Ovary (tissue), 9 donors: Measurements from ENCODE around the gene CDC42. TPM values are rescaled to one million over a fixed set of nuclear protein-coding genes. Genes with fewer than 3 reads are reported as not detected.

ENCODE experiments used
- DNase-seq, 5 donors: peaks; one replicate each; pipeline ENCODE4 v3.0.0-alpha.2; 2019 to 2020
- H3K27ac ChIP-seq, 2 donors: fragments of 200-600 bp; one replicate each; pipeline versions ENCODE4 v1.5.1 to v1.8.0; 2019 to 2022
- H3K27me3 ChIP-seq: fragments of 200-600 bp; one replicate; pipeline ENCODE4 v1.8.0; 2022
- H3K36me3 ChIP-seq: fragments of 200-600 bp; sonication (generic); one replicate; pipeline ENCODE4 v1.5.1; 2019
- H3K4me1 ChIP-seq: one replicate; pipeline ENCODE4 v1.8.1; 2013; ENCODE audit warnings: mild to moderate bottlenecking, moderate library complexity; ENCODE audit not compliant: insufficient read depth
- H3K4me3 ChIP-seq: fragments of 200-600 bp; sonication (generic); one replicate; pipeline ENCODE4 v1.5.1; 2017
- H3K9me3 ChIP-seq, 2 donors: fragments of 200-600 bp in 1 of 2; sonication (generic) in 1 of 2; one replicate each; pipeline versions ENCODE4 v1.5.1 to v1.8.1; 2013 to 2019; ENCODE audit warnings: mild to moderate bottlenecking in 1 of 2, moderate library complexity in 1 of 2
- EP300 ChIP-seq: sonication (generic); formaldehyde crosslinking; IDR thresholded peaks from one replicate; pipeline ENCODE4 v1.6.1; 2017; ENCODE audit warnings: antibody characterized with exemption
- POLR2A ChIP-seq: fragments of 450-650 bp; IDR thresholded peaks from one replicate; pipeline ENCODE4 v1.6.1; 2017; ENCODE audit warnings: antibody characterized with exemption, mild to moderate bottlenecking, moderate library complexity
- WGBS, 3 donors: extraction: QIAGEN DNeasy Blood & Tissue Kit in 1 of 3; methylation state at CpG; one replicate each; pipeline versions ENCODE4 v1.1.5 to v1.1.7; 2013 to 2017; 5-methylcytosine and 5-hydroxymethylcytosine counted together
- intact Hi-C, 4 donors: fragments of 100-400 bp; cut with DNase I; formaldehyde crosslinking; loops; one replicate each; pipeline versions ENCODE4 v1.11.0 to v1.15.1; 2022 to 2023
- polyA plus RNA-seq, 2 donors: library from polyadenylated mRNA; stranded (reverse); fragments of 200-250 nt in 1 of 2; fragments of 350-450 nt in 1 of 2; fragmentation: Illumina TruSeq in 1 of 2; extraction: RNeasy Lipid Tissue Mini Kit (QIAGEN cat#74804) in 1 of 2; gene quantifications; one replicate each; pipeline ENCODE4 v1.2.3, GENCODE V29; 2013 to 2014
- total RNA-seq, 7 donors: library from RNA; depleted of rRNA in 2 of 7; stranded (reverse); fragments of >200 nt in 2 of 7; fragmentation: NEBNext Ultra II Directional in 3 of 7; extraction: Animal tissue kit (Norgen Biotek cat#: 25700) in 3 of 7; gene quantifications; one replicate each; pipeline versions ENCODE4 v1.1.0 to v1.2.4, GENCODE V29; 2016 to 2023
- TF ChIP-seq, protein P1 (sequence below), 3 donors: fragments of 450-650 bp in 2 of 3; fragments of 200-600 bp in 1 of 3; IDR thresholded peaks; one replicate each; pipeline versions ENCODE4 v1.5.1 to v1.8.0; 2016 to 2022; ENCODE audit warnings: antibody characterized with exemption in 3 of 3, mild to moderate bottlenecking in 1 of 3
- donor health status: DM: no; HTN: no; CAD: no; lungs with moderate emphysema.
- donor health status: DM: no; HTN: no; CAD: no.
- donor health status: Bipolar disorder and iron deficiency.
- donor health status: DM: yes; HTN: yes; CAD: no.
- donor health status: DM: no; HTN: no; CAD: no.
- donor health status: DM: yes; HTN: yes; CAD: no.

The CDC42 gene
- total and polyA plus RNA-seq, 9 donors, result 111 to 238 (median 200) TPM

DNA sequence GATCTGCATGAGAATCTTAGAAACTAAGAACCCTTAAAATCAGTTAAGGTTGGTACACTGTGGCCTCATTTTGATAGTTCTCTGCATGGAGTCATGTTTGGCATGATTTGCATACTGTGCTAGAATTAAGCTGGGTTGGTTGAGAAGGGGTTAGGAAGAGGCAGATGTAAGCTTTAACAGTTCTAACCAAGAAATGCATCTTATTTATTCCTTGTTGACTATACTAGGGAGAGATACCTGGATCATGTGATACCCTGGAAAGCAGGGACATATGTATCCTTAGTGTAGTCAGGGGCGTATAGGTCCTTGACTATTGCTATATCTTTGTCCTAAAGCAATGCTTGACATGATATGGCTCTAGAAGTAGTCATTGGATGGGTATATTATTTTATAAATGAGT is 41.0 kb downstream of the CDC42 start:
- no peak for DNase-seq
- TF ChIP-seq EP300 (no peak), POLR2A (no peak)
- TF ChIP-seq, protein P1, sequence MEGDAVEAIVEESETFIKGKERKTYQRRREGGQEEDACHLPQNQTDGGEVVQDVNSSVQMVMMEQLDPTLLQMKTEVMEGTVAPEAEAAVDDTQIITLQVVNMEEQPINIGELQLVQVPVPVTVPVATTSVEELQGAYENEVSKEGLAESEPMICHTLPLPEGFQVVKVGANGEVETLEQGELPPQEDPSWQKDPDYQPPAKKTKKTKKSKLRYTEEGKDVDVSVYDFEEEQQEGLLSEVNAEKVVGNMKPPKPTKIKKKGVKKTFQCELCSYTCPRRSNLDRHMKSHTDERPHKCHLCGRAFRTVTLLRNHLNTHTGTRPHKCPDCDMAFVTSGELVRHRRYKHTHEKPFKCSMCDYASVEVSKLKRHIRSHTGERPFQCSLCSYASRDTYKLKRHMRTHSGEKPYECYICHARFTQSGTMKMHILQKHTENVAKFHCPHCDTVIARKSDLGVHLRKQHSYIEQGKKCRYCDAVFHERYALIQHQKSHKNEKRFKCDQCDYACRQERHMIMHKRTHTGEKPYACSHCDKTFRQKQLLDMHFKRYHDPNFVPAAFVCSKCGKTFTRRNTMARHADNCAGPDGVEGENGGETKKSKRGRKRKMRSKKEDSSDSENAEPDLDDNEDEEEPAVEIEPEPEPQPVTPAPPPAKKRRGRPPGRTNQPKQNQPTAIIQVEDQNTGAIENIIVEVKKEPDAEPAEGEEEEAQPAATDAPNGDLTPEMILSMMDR (IDR thresholded peaks at IDR 0.05), result no peak
- peaks cover 8% of the 10 kb centered on the region for H3K4me1 ChIP-seq

DNA sequence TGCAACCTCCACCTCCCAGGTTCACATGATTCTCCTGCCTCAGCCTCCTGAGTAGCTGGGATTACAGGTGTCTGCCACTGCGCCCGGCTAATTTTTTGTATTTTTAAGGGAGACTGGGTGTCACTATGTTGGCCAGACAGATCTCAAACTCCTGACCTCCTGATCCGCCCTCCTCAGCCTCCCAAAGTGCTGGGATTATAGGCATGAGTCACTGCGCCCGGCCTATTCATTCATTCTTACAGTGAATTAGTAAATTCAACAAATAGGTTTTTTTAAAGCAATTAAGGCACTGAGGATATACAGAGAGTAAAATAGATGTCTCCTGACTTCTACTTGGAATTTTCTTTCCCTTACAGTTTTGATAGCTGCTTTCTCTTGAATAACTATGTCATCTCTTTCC is 43.5 kb downstream of the CDC42 start:
- 91 to 95% (median 93%) methylated on average over 5 of the region's 5 CpGs for WGBS, 3 donors
- Histone ChIP-seq H3K4me1 (no peaks in the 10 kb centered on the region), H3K27ac (no peak overlapping the region), H3K27me3 (no peaks in the 10 kb centered on the region), H3K36me3 (no peaks in the 10 kb centered on the region), H3K9me3 (no peaks in the 10 kb centered on the region), H3K4me3 (no peak overlapping the region)
- no peak for DNase-seq
- intact Hi-C loops, result no loop called here
- TF ChIP-seq, protein P1 (IDR thresholded peaks at IDR 0.05), result no peak
- TF ChIP-seq EP300 (no peak), POLR2A (no peak)

More for the DNA sequence above, 41.0 kb downstream of the CDC42 start:
- intact Hi-C loops, result loop anchor here in 1 of 4 donors (5.0 kb wide), 1 partner anchor 1649 kb away; the partner anchor contains the start of gene ELOA
- H3K27ac ChIP-seq, result no peak overlapping the region
- H3K36me3 ChIP-seq, result no peaks in the 10 kb centered on the region
- no peaks in the 10 kb centered on the region for H3K27me3 ChIP-seq
- H3K9me3 ChIP-seq, result no peaks in the 10 kb centered on the region
- 93 to 97% (median 96%) methylated on average over 1 of the region's 1 CpG for WGBS, 3 donors
- no peak overlapping the region for H3K4me3 ChIP-seq

DNA sequence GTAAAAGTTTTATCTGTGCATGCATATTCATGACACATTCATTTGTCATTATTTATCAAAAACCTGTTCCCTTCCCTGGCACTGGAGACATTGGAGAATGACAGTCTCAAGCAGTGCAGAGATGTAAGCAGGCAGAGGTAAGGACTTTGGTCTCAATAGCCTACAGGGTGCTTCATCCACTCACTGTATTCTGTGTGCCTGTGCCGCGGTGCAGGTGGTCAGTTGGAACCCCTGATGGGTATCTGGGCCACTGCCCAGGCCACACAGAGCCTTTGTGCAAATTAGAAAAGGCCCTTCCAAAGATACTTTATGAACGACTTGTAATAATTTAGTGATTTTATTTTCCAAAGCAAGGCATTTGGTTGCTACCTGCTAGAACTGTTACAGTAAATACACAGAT is 44.0 kb downstream of the CDC42 start:
- H3K27ac ChIP-seq, result no peak overlapping the region
- H3K9me3 ChIP-seq, result no peaks in the 10 kb centered on the region
- H3K27me3 ChIP-seq, result no peaks in the 10 kb centered on the region
- intact Hi-C loops, result no loop called here
- no peak for DNase-seq
- WGBS, 3 donors, result 77 to 82% (median 81%) methylated on average over 3 of the region's 3 CpGs
- no peak overlapping the region for H3K4me3 ChIP-seq
- TF ChIP-seq POLR2A (no peak), EP300 (no peak)
- TF ChIP-seq, protein P1 (IDR thresholded peaks at IDR 0.05), result no peak
- no peaks in the 10 kb centered on the region for H3K36me3 ChIP-seq
- no peaks in the 10 kb centered on the region for H3K4me1 ChIP-seq

DNA sequence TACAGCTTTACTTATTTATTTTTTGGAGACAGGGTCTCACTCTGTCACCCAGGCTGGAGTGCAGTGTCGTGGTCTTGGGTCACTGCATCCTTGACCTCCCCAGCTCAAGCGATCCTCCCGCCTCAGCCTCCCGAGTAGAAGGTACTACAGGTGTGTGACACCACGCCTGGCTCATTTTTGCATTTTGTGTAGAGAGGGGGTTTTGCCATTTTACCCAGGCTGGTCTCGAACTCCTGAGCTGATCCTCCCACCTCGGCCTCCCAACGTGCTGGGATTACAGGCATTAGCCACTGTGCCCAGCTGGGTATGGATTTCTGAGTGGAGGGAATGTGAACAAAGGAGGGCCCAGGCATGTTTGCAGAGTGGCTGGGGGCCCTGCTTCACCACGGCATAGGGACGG is 46.2 kb downstream of the CDC42 start:
- H3K4me3 ChIP-seq, result no peak overlapping the region
- intact Hi-C loops, result no loop called here
- H3K9me3 ChIP-seq, result no peaks in the 10 kb centered on the region
- no peaks in the 10 kb centered on the region for H3K4me1 ChIP-seq
- no peak for TF ChIP-seq POLR2A
- TF ChIP-seq, protein P1 (IDR thresholded peaks at IDR 0.05), result no peak
- TF ChIP-seq EP300, result no peak
- no peaks in the 10 kb centered on the region for H3K36me3 ChIP-seq
- no peaks in the 10 kb centered on the region for H3K27me3 ChIP-seq
- WGBS, 3 donors, result 85 to 87% (median 86%) methylated on average over 10 of the region's 10 CpGs
- DNase-seq, result no peak
- no peak overlapping the region for H3K27ac ChIP-seq
